Liver (tissue), 9 donors: ENCODE measurements around the gene KCNT1. TPM values are rescaled to one million over a fixed set of nuclear protein-coding genes. Genes with fewer than 3 reads are reported as not detected.

Experiments used
- DNase-seq: peaks from one replicate; pipeline ENCODE4 v3.0.0-alpha.2; 2017; ENCODE audit warnings: low spot score
- H3K27ac ChIP-seq, 2 donors: one replicate each; pipeline ENCODE4 v1.7.0; 2013; ENCODE audit warnings: inconsistent platforms in 2 of 2, low read length in 2 of 2, control low read depth in 1 of 2, low read depth in 1 of 2, mild to moderate bottlenecking in 1 of 2
- H3K27me3 ChIP-seq, 4 donors: one replicate each; pipeline versions ENCODE4 v1.6.1 to v1.7.0; 2013; ENCODE audit warnings: low read length in 3 of 4, inconsistent platforms in 1 of 4, mild to moderate bottlenecking in 1 of 4, moderate library complexity in 1 of 4; ENCODE audit not compliant: control insufficient read depth in 4 of 4, insufficient read depth in 4 of 4
- H3K36me3 ChIP-seq, 4 donors: one replicate each; pipeline versions ENCODE4 v1.6.1 to v1.7.0; 2013; ENCODE audit warnings: low read length in 3 of 4, mild to moderate bottlenecking in 3 of 4, low read depth in 1 of 4, moderate library complexity in 1 of 4; ENCODE audit not compliant: control insufficient read depth in 4 of 4, insufficient read depth in 3 of 4
- H3K4me1 ChIP-seq, 4 donors: one replicate each; pipeline versions ENCODE4 v1.6.1 to v1.7.0; 2013; ENCODE audit warnings: low read length in 3 of 4, mild to moderate bottlenecking in 3 of 4, moderate library complexity in 1 of 4; ENCODE audit not compliant: control insufficient read depth in 4 of 4, insufficient read depth in 4 of 4
- H3K4me3 ChIP-seq, 3 donors: one replicate each; pipeline versions ENCODE4 v1.6.1 to v1.7.0; 2013; ENCODE audit warnings: low read length in 3 of 3, control low read depth in 1 of 3, low read depth in 1 of 3, mild to moderate bottlenecking in 1 of 3
- H3K9ac ChIP-seq, 2 donors: one replicate each; pipeline ENCODE4 v1.7.0; 2013; ENCODE audit warnings: low read length in 2 of 2, mild to moderate bottlenecking in 2 of 2, moderate library complexity in 2 of 2, control low read depth in 1 of 2, low read depth in 1 of 2
- H3K9me3 ChIP-seq, 4 donors: one replicate each; pipeline versions ENCODE4 v1.6.1 to v1.7.0; 2013; ENCODE audit warnings: low read length in 3 of 4; ENCODE audit not compliant: control insufficient read depth in 4 of 4
- ATF3 ChIP-seq: IDR thresholded peaks from 2 replicates; pipeline ENCODE4 v1.6.1; 2016; ENCODE audit warnings: antibody characterized with exemption
- CTCF ChIP-seq: fragments of 150-350 bp; IDR thresholded peaks from 2 replicates; pipeline ENCODE4 v1.5.1; 2017; ENCODE audit warnings: improper control_type of control experiment, low read depth, low read length; ENCODE audit not compliant: missing input control
- FOXA2 ChIP-seq: IDR thresholded peaks from 2 replicates; pipeline ENCODE4 v1.6.1; 2016; ENCODE audit warnings: antibody characterized with exemption
- GABPA ChIP-seq, 2 donors: IDR thresholded peaks in 1 of 2; conservative IDR thresholded peaks in 1 of 2; 2 replicates each; pipeline ENCODE4 v1.6.1; 2016; ENCODE audit warnings: antibody characterized with exemption in 2 of 2, mild to moderate bottlenecking in 1 of 2, moderate library complexity in 1 of 2
- JUND ChIP-seq, 2 donors: IDR thresholded peaks; 2 replicates each; pipeline ENCODE4 v1.6.1; 2016; ENCODE audit warnings: antibody characterized with exemption in 2 of 2
- MAX ChIP-seq: IDR thresholded peaks from 2 replicates; pipeline ENCODE4 v1.6.1; 2016; ENCODE audit warnings: antibody characterized with exemption
- RAD21 ChIP-seq, 2 donors: IDR thresholded peaks; 2 replicates each; pipeline ENCODE4 v1.6.1; 2016; ENCODE audit warnings: antibody characterized with exemption in 2 of 2, mild to moderate bottlenecking in 2 of 2
- REST ChIP-seq: IDR thresholded peaks from 2 replicates; pipeline ENCODE4 v1.6.1; 2016; ENCODE audit warnings: antibody characterized with exemption, mild to moderate bottlenecking
- SP1 ChIP-seq: IDR thresholded peaks from 2 replicates; pipeline ENCODE4 v1.6.1; 2018; ENCODE audit warnings: antibody characterized with exemption, mild to moderate bottlenecking
- TAF1 ChIP-seq: conservative IDR thresholded peaks from 2 replicates; pipeline ENCODE4 v1.6.1; 2016; ENCODE audit warnings: antibody characterized with exemption, mild to moderate bottlenecking
- YY1 ChIP-seq: IDR thresholded peaks from 2 replicates; pipeline ENCODE4 v1.6.1; 2016; ENCODE audit warnings: antibody characterized with exemption, mild to moderate bottlenecking
- ZBTB33 ChIP-seq: IDR thresholded peaks from 2 replicates; pipeline ENCODE4 v1.6.1; 2016; ENCODE audit warnings: antibody characterized with exemption
- WGBS: extraction: QIAGEN DNeasy Blood & Tissue Kit; methylation state at CpG from one replicate; pipeline ENCODE4 v1.1.7; 2013; 5-methylcytosine and 5-hydroxymethylcytosine counted together
- polyA plus RNA-seq, 2 donors: library from polyadenylated mRNA; stranded (reverse) in 1 of 2; unstranded in 1 of 2; fragments of 200-250 nt in 1 of 2; fragments of >200 nt in 1 of 2; fragmentation: Nextera tagmentation in 1 of 2; extraction: Ambion mirVana in 1 of 2; gene quantifications; one replicate each; pipeline versions ENCODE4 v1.2.1 to v1.2.3, GENCODE V29; 2013 to 2015
- total RNA-seq, 2 donors: library from RNA; depleted of rRNA; stranded (reverse); fragments of >200 nt; gene quantifications; one replicate each; pipeline ENCODE4 v1.2.3, GENCODE V29; 2014
- donor health status: healthy.
- donor health status: healthy.
- donor health status: healthy.
- donor health status: healthy.
- donor health status: healthy.

KCNT1 gene
- total and polyA plus RNA-seq, 4 donors: 0.08 TPM; not detected in 2

GRCh38 chr9:135772056-135772646, 70.2 kb downstream of the KCNT1 start:
- H3K4me3 ChIP-seq: no peak overlapping the region
- DNase-seq: no peak
- no peak overlapping the region for H3K27ac ChIP-seq
- 91% methylated on average over 13 of the region's 13 CpGs for WGBS
- H3K9ac ChIP-seq: no peak overlapping the region
- no peak for TF ChIP-seq MAX
- TF ChIP-seq ZBTB33: no peak
- TF ChIP-seq RAD21 (IDR thresholded peaks at IDR 0.05): no peak
- no peak for TF ChIP-seq ATF3
- TF ChIP-seq FOXA2: no peak
- TF ChIP-seq YY1: no peak
- no peak for TF ChIP-seq SP1
- H3K36me3 ChIP-seq: no peaks in the 10 kb centered on the region
- no peaks in the 10 kb centered on the region for H3K27me3 ChIP-seq
- no peaks in the 10 kb centered on the region for H3K9me3 ChIP-seq
- H3K4me1 ChIP-seq: no peaks in the 10 kb centered on the region

- TF ChIP-seq GABPA (IDR thresholded peaks at IDR 0.05 in 1 of 2, conservative IDR thresholded peaks at IDR 0.05 in 1 of 2) (no peak), JUND (IDR thresholded peaks at IDR 0.05) (no peak), REST (no peak), YY1 (no peak), ATF3 (no peak), CTCF (no peak), SP1 (no peak), RAD21 (IDR thresholded peaks at IDR 0.05) (no peak), FOXA2 (no peak), TAF1 (no peak), MAX (no peak)
- Histone ChIP-seq H3K9ac (no peak overlapping the region), H3K4me3 (no peak overlapping the region), H3K27ac (no peak overlapping the region), H3K4me1 (no peaks in the 10 kb centered on the region), H3K9me3 (no peaks in the 10 kb centered on the region), H3K36me3 (no peaks in the 10 kb centered on the region), H3K27me3 (no peaks in the 10 kb centered on the region)
- WGBS: 80% methylated on average over 36 of the region's 36 CpGs
- DNase-seq: no peak
These were observed 70.9 kb downstream of the KCNT1 start for GRCh38 chr9:135772702-135773493.
